Measurements from ENCODE around the gene HOXB9.

The HOXB9 gene

GRCh38 chr17:48610282-48611211, 15.6 kb downstream of the HOXB9 start, which contains the start of gene HOXB7:
Gene HOXB7 (minus strand): TSS chr17:48611017. CDS start chr17:48610918, 99 bp downstream.
- DNase-seq: peak in 3 of 4 experiments; percentile 35 to 73 (median 55)

- DNase-seq: no peak
Measured at GRCh38 chr17:48609759-48610281, 16.3 kb downstream of the HOXB9 start.

- no peak for DNase-seq
Measured at GRCh38 chr17:48609033-48609432, 17.1 kb downstream of the HOXB9 start.

- no peak for DNase-seq
Measured at GRCh38 chr17:48608494-48608834, 17.7 kb downstream of the HOXB9 start.

- DNase-seq: no peak
Measured at GRCh38 chr17:48606892-48607614, 19.1 kb downstream of the HOXB9 start.

DNA sequence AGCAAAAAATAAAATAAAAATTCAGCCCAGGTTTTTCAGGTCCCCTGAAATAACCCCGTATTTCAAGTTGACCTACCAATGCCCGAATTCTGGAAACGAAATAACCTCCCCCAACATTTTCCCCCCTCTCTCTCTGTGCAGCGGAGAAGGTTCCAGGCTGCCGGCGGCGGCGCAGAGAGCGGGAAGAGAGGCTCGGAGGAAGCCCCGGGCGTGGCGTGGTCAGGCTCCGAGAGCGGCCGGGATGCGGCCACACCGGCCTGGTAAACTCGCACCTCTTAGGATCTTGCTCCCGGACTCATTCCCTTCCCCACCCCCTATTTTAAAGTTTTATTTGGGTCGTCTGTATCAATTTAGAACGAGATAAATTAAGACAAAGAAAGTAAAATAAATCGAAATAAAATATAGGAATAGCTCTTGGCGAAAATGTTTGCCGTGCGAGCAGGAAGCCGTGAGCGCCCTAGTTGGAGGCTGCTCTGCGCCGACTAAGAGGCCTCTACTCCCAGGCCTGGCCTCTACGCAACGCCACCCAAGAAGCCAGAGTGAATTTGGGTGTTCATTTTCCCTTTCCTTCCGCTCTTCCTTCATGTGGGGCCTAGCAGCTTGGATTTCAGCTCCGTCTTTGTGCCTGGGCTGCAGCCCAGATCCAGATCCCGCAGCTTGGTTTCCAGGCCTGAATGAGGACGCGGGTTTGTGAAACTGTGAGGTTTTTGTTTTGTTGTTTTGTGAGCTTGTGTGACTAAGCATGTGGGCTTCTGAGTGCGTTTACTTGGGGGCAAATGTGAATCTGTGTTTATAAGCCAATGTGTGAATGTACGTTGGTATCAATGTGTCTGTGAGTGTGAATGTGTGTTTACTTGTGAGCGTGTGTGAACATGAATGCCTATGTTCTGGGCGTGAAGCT, 19.9 kb downstream of the HOXB9 start:
- no peak for DNase-seq

DNA sequence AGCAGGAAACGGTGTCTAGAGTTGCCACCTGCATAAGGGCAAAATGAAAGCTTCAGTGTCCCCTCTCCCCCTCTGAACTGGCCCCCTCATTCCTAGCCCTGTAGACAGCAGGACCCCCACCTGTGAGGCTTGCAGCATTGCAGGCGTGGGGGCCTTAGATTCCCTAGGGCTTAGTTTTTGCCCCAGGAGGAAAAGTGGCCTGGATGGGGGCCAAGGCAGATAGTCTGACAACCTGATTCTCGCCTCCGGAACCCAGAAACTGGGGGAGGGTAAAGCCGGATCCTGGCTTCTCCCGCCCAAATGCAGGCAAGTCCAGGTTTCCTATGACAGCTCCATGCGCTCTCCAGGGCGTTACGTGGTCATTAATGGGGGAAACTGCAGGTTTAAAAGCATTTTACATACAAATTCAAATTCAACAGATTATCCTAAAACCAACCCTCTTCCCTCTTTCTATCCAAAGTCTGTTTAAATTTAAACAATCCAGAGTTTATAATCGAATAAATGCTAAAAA, 20.7 kb downstream of the HOXB9 start:
- no peak for DNase-seq

DNA sequence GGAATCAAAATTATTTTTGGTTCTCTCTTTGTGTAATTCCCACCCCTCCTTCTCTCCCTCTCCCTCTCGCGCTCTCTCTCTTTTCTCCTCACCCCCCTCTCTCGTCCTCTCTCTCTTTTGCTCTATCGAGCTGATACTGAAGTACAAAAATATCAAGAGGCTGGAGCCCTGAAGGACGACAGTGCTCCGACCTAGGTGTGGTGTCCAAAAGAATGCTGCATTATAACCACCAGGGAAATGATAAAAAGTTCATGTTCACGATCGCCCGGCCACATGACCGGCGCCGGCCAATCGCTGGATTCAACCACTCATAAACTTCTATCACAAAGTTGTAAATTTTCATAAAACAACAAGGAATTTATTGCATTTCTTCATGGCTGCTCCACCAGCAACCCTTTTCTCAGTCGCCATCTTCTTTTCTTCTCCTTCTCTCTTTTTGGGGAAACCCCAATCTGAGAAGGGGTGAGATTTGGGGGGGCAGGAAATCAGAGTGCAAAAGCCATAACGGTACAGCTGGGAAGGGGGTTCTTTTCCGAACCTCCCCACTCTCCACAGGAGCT, 21.3 kb downstream of the HOXB9 start, which contains the start of gene HOXB6:
Gene HOXB6, minus strand, starts transcription at position 217 of the 560 bp plus-strand sequence. CDS start 6,836 bp downstream, outside the sequence.
- DNase-seq: no peak

DNA sequence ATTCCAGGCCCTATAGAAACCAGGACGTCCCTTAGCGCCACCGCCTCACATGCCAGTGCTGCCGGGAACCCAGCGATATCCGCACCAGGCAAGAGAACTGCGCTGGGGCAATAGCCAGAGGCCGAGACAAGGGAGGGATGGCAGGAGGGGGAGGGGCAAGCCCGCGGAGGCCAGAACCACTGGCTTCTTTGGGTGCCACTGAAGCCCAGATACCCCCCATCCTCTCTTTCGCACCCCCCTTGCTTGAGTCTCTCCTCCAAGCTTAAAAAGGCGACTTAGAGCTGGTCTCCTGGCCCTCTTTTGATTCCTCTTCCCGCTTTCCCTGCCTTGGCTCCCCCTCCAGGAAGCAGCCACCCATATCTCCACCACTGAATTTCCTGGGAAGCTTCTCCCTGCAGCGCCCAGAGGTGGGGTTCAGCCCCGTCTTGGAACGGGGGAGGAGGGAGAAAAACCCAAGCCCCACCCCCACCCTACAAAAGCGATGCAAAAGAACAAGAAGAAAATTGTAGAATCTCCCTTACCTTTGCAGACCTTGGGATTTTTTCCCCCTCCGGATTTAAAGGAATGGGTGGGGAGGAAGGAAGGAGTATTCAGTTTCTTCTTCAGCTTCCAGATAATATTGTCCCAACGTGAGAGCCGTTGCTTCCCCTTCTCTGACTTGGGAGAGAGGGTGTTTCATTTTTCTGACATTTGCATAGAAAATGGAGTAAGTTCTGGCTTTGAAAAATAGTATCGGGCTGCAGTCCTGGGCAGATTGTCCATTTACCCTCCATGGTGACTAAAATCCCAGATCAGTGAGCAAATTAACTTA, 22.0 kb downstream of the HOXB9 start:
- DNase-seq: no peak

- no peak for DNase-seq
Measured at GRCh38 chr17:48601539-48602425, 24.4 kb downstream of the HOXB9 start.

- no peak for DNase-seq
Measured at GRCh38 chr17:48601207-48601538, 25.0 kb downstream of the HOXB9 start.

DNA sequence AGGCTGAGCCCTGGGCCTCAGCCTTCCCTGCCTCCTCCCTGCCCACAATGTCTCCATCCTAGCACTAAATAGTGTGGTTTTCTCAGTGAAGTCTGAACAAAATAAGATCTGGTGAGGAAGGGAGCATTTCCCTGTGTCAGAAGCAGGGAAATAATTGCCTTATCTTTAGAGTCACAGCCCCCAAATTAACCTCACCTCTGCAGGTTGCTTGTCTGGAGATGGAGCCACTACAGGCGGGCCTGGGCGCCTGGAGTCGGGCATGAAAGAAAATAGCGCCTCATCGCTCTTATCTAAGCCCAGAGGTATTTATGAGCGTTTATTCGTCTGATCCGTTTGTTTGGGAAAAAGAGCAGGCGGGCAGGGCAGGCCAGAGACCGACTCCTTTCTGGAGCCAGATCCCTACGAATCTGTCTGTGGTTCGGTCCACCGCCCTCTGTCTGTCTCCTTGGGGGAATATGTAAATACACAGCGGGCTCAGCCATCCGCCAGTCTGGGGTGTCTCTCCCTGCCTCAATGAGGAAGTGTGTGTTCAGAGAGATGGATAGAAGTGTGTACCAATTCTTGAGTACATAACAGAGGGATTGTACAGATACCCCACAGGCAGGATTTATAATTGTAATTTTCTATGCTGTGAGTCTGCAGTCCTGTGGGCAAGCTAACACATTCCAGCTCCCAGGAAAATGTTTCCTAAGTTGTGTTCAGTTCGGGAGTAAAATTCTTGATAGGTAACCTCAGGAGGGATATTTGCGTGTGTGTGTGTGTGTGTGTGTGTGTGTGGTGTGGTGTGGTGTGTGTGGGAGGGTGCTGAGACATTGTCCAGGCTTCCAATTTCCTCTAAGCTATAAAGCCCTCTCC, 25.7 kb downstream of the HOXB9 start:
- DNase-seq: no peak

GRCh38 chr17:48599354-48599753, 26.8 kb downstream of the HOXB9 start:
- no peak for DNase-seq

GRCh38 chr17:48598736-48599135, 27.4 kb downstream of the HOXB9 start:
- peak in 2 of 4 experiments; percentile 12 to 14 for DNase-seq

GRCh38 chr17:48597778-48598631, 28.2 kb downstream of the HOXB9 start:
- DNase-seq: peak; percentile 56 to 84 (median 72)

GRCh38 chr17:48597528-48597777, 28.7 kb downstream of the HOXB9 start:
- DNase-seq: no peak

- peak in 2 of 4 experiments; percentile 18 to 25 for DNase-seq
Measured at GRCh38 chr17:48596735-48597527, 29.2 kb downstream of the HOXB9 start.
